ENCODE results near the gene SDSL. TPM values are rescaled to one million over a fixed set of nuclear protein-coding genes. Genes with fewer than 3 reads are reported as not detected.

The SDSL gene
- total and polyA plus RNA-seq, 2 of the 13 experiments (the other 11 are each of a cell fraction or from before 2014, with no cell fraction given) = 1.2 to 1.7 TPM

GRCh38 chr12:113476176-113476986, 54.2 kb downstream of the SDSL start:
- Histone ChIP-seq H3K4me1 (ENCODE audit: insufficient read depth, low read length) (no peaks in the 10 kb centered on the region), H4K20me1 (ENCODE audit: insufficient read depth, low read length) (peaks cover 10% of the 10 kb centered on the region; the same call in 1 of the 2 replicates), H3K4me2 (ENCODE audit: low read depth, low read length) (no peak overlapping the region), H3K4me3 (replicated peaks in 1 of 3; ENCODE audit: insufficient read depth in 1 of 3, low read depth in 2 of 3, low read length in 3 of 3) (no peak overlapping the region), H3K27ac (ENCODE audit: extremely low read length, insufficient read depth, low read length) (no peak overlapping the region), H3K9me3 (ENCODE audit: low read length) (no peaks in the 10 kb centered on the region), H3K79me2 (ENCODE audit: insufficient read depth, low read length) (no peaks in the 10 kb centered on the region), H3K36me3 (replicated peaks in 1 of 2; ENCODE audit: control insufficient read depth in 1 of 2, insufficient read depth in 2 of 2, low read length in 2 of 2) (no peaks in the 10 kb centered on the region), H3K27me3 (ENCODE audit: control insufficient read depth in 1 of 2, insufficient read depth in 2 of 2, low read length in 2 of 2) (peaks cover 9 to 72% of the 10 kb centered on the region in 2 experiments), H3K9ac (ENCODE audit: insufficient read depth, low read depth, low read length) (no peak overlapping the region), H2AFZ (ENCODE audit: low read length) (no peak overlapping the region)
- ATAC-seq (no peak), FAIRE-seq (no peak), DNase-seq (ENCODE audit: low spot score) (no peak)
- 36% methylated on average over 51 of the region's 58 CpGs for WGBS (ENCODE audit: low lambda C conversion rate)
- CTCF ChIA-PET (ENCODE audit: low intra/inter-chr PET ratio, low total read pairs) = no interaction called here
- in situ Hi-C loops (cut with HindIII; ENCODE audit: extremely low pct_ligation_motif_present, low pct_unique_long_range_greater_than_20kb) (no loop called here), intact Hi-C loops (cut with micrococcal nuclease; ENCODE audit: unreplicated experiment) (no loop called here)
- no TSS peak for BruUV-seq (replicated peaks)
- POLR2A ChIA-PET = no interaction called here
- TF ChIP-seq EED (CRISPR knock-in tag; IDR thresholded peaks at IDR 0.05) (no peak), CAMTA2 (CRISPR knock-in tag; IDR thresholded peaks at IDR 0.05; ENCODE audit: borderline replicate concordance) (no peak)

- H2AFZ ChIP-seq (ENCODE audit: low read length) = no peak overlapping the region
- H3K79me2 ChIP-seq (ENCODE audit: insufficient read depth, low read length) = no peaks in the 10 kb centered on the region
- H3K27me3 ChIP-seq (ENCODE audit: control insufficient read depth in 1 of 2, insufficient read depth in 2 of 2, low read length in 2 of 2) = peaks cover 9 to 66% of the 10 kb centered on the region in 2 experiments
- 0% methylated on average over 5 of the region's 7 CpGs for WGBS (ENCODE audit: low lambda C conversion rate)
- ATAC-seq = no peak
- H3K4me1 ChIP-seq (ENCODE audit: insufficient read depth, low read length) = no peaks in the 10 kb centered on the region
- in situ Hi-C loops (cut with HindIII; ENCODE audit: extremely low pct_ligation_motif_present, low pct_unique_long_range_greater_than_20kb) = no loop called here
- no TSS peak for BruUV-seq (replicated peaks)
- intact Hi-C loops (cut with micrococcal nuclease; ENCODE audit: unreplicated experiment) = no loop called here
- no peak overlapping the region for H3K27ac ChIP-seq (ENCODE audit: extremely low read length, insufficient read depth, low read length)
- CTCF ChIA-PET (ENCODE audit: low intra/inter-chr PET ratio, low total read pairs) = no interaction called here
- H3K9me3 ChIP-seq (ENCODE audit: low read length) = no peaks in the 10 kb centered on the region
- no peaks in the 10 kb centered on the region for H3K36me3 ChIP-seq (replicated peaks in 1 of 2; ENCODE audit: control insufficient read depth in 1 of 2, insufficient read depth in 2 of 2, low read length in 2 of 2)
- peaks cover 10% of the 10 kb centered on the region; the same call in 1 of the 2 replicates for H4K20me1 ChIP-seq (ENCODE audit: insufficient read depth, low read length)
- no peak overlapping the region for H3K4me3 ChIP-seq (replicated peaks in 1 of 3; ENCODE audit: insufficient read depth in 1 of 3, low read depth in 2 of 3, low read length in 3 of 3)
- DNase-seq (ENCODE audit: low spot score) = no peak
- FAIRE-seq = no peak
- POLR2A ChIA-PET = no interaction called here
- H3K4me2 ChIP-seq (ENCODE audit: low read depth, low read length) = no peak overlapping the region
- H3K9ac ChIP-seq (ENCODE audit: insufficient read depth, low read depth, low read length) = no peak overlapping the region
- TF ChIP-seq MXD1 (CRISPR knock-in tag; IDR thresholded peaks at IDR 0.05) (no peak), SPEN (CRISPR knock-in tag; IDR thresholded peaks at IDR 0.05; ENCODE audit: low read depth) (no peak), ERF (CRISPR knock-in tag; IDR thresholded peaks at IDR 0.05) (no peak), FOXO4 (CRISPR knock-in tag; conservative IDR thresholded peaks at IDR 0.05) (no peak), CENPT (CRISPR knock-in tag; IDR thresholded peaks at IDR 0.05; ENCODE audit: low read depth) (no peak), GMEB2 (CRISPR knock-in tag; IDR thresholded peaks at IDR 0.05; ENCODE audit: low read depth) (no peak), UBTF (CRISPR knock-in tag; IDR thresholded peaks at IDR 0.05) (no peak), HES4 (CRISPR knock-in tag; IDR thresholded peaks at IDR 0.05; ENCODE audit: borderline replicate concordance) (no peak)
Observed at GRCh38 chr12:113477171-113477841, 55.1 kb downstream of the SDSL start.
